ENCODE results near the gene USH2A. TPM values are rescaled to one million over a fixed set of nuclear protein-coding genes. Genes with fewer than 3 reads are reported as not detected.

The USH2A gene
- total RNA-seq, 4 donors from 2014 or later = 0.39 TPM; not detected in 3

- TF ChIP-seq POLR2A (IDR thresholded peaks at IDR 0.05) = no peak
- no peak for ATAC-seq
- H3K9me3 ChIP-seq = no peaks in the 10 kb centered on the region
- no peak overlapping the region for H3K4me3 ChIP-seq
- no peaks in the 10 kb centered on the region for H3K36me3 ChIP-seq
- H3K4me1 ChIP-seq = no peaks in the 10 kb centered on the region
- WGBS, 2 donors (ENCODE audit: low coverage in 1 of 2) = 82 to 88% methylated on average over 2 of the region's 2 CpGs
- H3K27ac ChIP-seq = no peak overlapping the region
- no peaks in the 10 kb centered on the region for H3K27me3 ChIP-seq
Measured at GRCh38 chr1:216044538-216044937, 378.7 kb downstream of the USH2A start.

- Histone ChIP-seq H3K4me1 (no peaks in the 10 kb centered on the region), H3K4me3 (no peak overlapping the region), H3K9me3 (no peaks in the 10 kb centered on the region), H3K36me3 (no peaks in the 10 kb centered on the region), H3K27ac (no peak overlapping the region), H3K27me3 (no peaks in the 10 kb centered on the region)
- 68 to 93% methylated on average over 2 to 3 of the region's 3 CpGs for WGBS, 2 donors (ENCODE audit: low coverage in 1 of 2)
- no peak for TF ChIP-seq EP300 (IDR thresholded peaks at IDR 0.05)
- TF ChIP-seq, protein P1, sequence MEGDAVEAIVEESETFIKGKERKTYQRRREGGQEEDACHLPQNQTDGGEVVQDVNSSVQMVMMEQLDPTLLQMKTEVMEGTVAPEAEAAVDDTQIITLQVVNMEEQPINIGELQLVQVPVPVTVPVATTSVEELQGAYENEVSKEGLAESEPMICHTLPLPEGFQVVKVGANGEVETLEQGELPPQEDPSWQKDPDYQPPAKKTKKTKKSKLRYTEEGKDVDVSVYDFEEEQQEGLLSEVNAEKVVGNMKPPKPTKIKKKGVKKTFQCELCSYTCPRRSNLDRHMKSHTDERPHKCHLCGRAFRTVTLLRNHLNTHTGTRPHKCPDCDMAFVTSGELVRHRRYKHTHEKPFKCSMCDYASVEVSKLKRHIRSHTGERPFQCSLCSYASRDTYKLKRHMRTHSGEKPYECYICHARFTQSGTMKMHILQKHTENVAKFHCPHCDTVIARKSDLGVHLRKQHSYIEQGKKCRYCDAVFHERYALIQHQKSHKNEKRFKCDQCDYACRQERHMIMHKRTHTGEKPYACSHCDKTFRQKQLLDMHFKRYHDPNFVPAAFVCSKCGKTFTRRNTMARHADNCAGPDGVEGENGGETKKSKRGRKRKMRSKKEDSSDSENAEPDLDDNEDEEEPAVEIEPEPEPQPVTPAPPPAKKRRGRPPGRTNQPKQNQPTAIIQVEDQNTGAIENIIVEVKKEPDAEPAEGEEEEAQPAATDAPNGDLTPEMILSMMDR (IDR thresholded peaks at IDR 0.05) = no peak
- no peak for TF ChIP-seq POLR2AphosphoS5 (IDR thresholded peaks at IDR 0.05)
- no peak for TF ChIP-seq POLR2A (IDR thresholded peaks at IDR 0.05)
- no peak for ATAC-seq
Measured at GRCh38 chr1:216034506-216034905, 388.7 kb downstream of the USH2A start.

GRCh38 chr1:216032961-216033614, 390.2 kb downstream of the USH2A start:
- H3K27ac ChIP-seq = no peak overlapping the region
- no peaks in the 10 kb centered on the region for H3K36me3 ChIP-seq
- no peak overlapping the region for H3K4me3 ChIP-seq
- H3K9me3 ChIP-seq = no peaks in the 10 kb centered on the region
- no peaks in the 10 kb centered on the region for H3K4me1 ChIP-seq
- no peak for ATAC-seq
- TF ChIP-seq POLR2AphosphoS5 (IDR thresholded peaks at IDR 0.05) (no peak), EP300 (IDR thresholded peaks at IDR 0.05) (no peak), POLR2A (IDR thresholded peaks at IDR 0.05) (no peak)
- TF ChIP-seq, protein P1 (IDR thresholded peaks at IDR 0.05) = no peak
- H3K27me3 ChIP-seq = no peaks in the 10 kb centered on the region

DNA sequence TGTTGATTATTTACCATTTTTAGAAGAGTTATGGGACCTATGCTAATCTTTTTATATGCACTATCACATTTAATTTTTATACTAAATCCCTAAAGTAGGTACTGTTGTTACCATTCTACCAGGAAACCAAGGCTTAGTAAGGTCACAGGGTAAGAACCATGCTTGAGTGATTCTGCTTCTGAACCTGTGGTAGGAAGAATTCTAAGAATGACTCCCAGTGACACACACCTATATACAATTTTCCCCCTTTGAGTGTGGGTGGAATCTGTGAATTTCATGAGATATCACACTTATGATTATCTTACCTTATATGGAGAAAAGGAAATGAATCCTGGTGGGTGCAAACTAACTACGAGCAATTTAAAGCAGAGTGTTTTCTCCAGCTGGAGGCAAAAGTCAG, 391.0 kb downstream of the USH2A start:
- WGBS, 2 donors (ENCODE audit: low coverage in 1 of 2) = 90 to 100% methylated on average over 1 of the region's 1 CpG
- no peak for ATAC-seq

GRCh38 chr1:216028631-216029030, 394.6 kb downstream of the USH2A start:
- TF ChIP-seq EP300 (IDR thresholded peaks at IDR 0.05) (no peak), POLR2AphosphoS5 (IDR thresholded peaks at IDR 0.05) (no peak), POLR2A (IDR thresholded peaks at IDR 0.05) (no peak)
- H3K36me3 ChIP-seq = no peaks in the 10 kb centered on the region

More for the DNA sequence above, 391.0 kb downstream of the USH2A start:
- Histone ChIP-seq H3K4me3 (no peak overlapping the region), H3K9me3 (no peaks in the 10 kb centered on the region), H3K36me3 (no peaks in the 10 kb centered on the region), H3K27ac (no peak overlapping the region), H3K4me1 (no peaks in the 10 kb centered on the region), H3K27me3 (no peaks in the 10 kb centered on the region)
- TF ChIP-seq, protein P1 (IDR thresholded peaks at IDR 0.05) = no peak
- TF ChIP-seq POLR2A (IDR thresholded peaks at IDR 0.05) = no peak
- no peak for TF ChIP-seq POLR2AphosphoS5 (IDR thresholded peaks at IDR 0.05)
- TF ChIP-seq EP300 (IDR thresholded peaks at IDR 0.05) = no peak

GRCh38 chr1:216024546-216024945, 398.7 kb downstream of the USH2A start:
- Histone ChIP-seq H3K4me3 (no peak overlapping the region), H3K9me3 (no peaks in the 10 kb centered on the region), H3K4me1 (no peaks in the 10 kb centered on the region), H3K36me3 (no peaks in the 10 kb centered on the region), H3K27ac (no peak overlapping the region), H3K27me3 (no peaks in the 10 kb centered on the region)
- ATAC-seq = no peak
- TF ChIP-seq POLR2A (IDR thresholded peaks at IDR 0.05) = no peak
- TF ChIP-seq POLR2AphosphoS5 (IDR thresholded peaks at IDR 0.05) = no peak
- TF ChIP-seq EP300 (IDR thresholded peaks at IDR 0.05) = no peak
- TF ChIP-seq, protein P1 (IDR thresholded peaks at IDR 0.05) = no peak
- WGBS, 2 donors (ENCODE audit: low coverage in 1 of 2) = 91 to 95% methylated on average over 2 of the region's 2 CpGs

More at GRCh38 chr1:216028631-216029030, 394.6 kb downstream of the USH2A start:
- Histone ChIP-seq H3K4me3 (no peak overlapping the region), H3K27me3 (no peaks in the 10 kb centered on the region), H3K27ac (no peak overlapping the region), H3K4me1 (no peaks in the 10 kb centered on the region), H3K9me3 (no peaks in the 10 kb centered on the region)
- no peak for ATAC-seq
- 89 to 100% methylated on average over 1 of the region's 1 CpG for WGBS, 2 donors (ENCODE audit: low coverage in 1 of 2)

Data from gastroesophageal sphincter (tissue), 4 donors.